HG02840 (cell line): Measurements from ENCODE around the gene DNAH8.

Source experiments
- ATAC-seq: cut with Tn5 transposase; IDR thresholded peaks from one replicate; pipeline ENCODE4 v1.9.1; 2021; ENCODE audit warnings: mild to moderate bottlenecking, moderate library complexity, moderate number of reproducible peaks; ENCODE audit not compliant: unreplicated experiment, low FRiP score

DNAH8 gene

GRCh38 chr6:39061182-39061581 lies 346.1 kb downstream of the DNAH8 start:
- no peak for ATAC-seq

GRCh38 chr6:39061588-39061987 lies 346.5 kb downstream of the DNAH8 start:
- no peak for ATAC-seq

GRCh38 chr6:39062014-39062740 lies 347.1 kb downstream of the DNAH8 start:
- ATAC-seq: no peak

- ATAC-seq: no peak
Observed at GRCh38 chr6:39063526-39063925, 348.4 kb downstream of the DNAH8 start.

GRCh38 chr6:39065561-39065960 lies 350.4 kb downstream of the DNAH8 start:
- no peak for ATAC-seq

- ATAC-seq: no peak
Observed at GRCh38 chr6:39068391-39068790, 353.3 kb downstream of the DNAH8 start.

GRCh38 chr6:39072830-39073229 lies 357.7 kb downstream of the DNAH8 start:
- ATAC-seq: no peak

- ATAC-seq: no peak
Observed at GRCh38 chr6:39073471-39074355, 358.6 kb downstream of the DNAH8 start.

- no peak for ATAC-seq
Observed at GRCh38 chr6:39074486-39074885, 359.4 kb downstream of the DNAH8 start.

- no peak for ATAC-seq
Observed at GRCh38 chr6:39075010-39075686, 360.0 kb downstream of the DNAH8 start.

- ATAC-seq: no peak
Observed at GRCh38 chr6:39075807-39076622, 360.9 kb downstream of the DNAH8 start.

GRCh38 chr6:39076623-39077535 lies 361.8 kb downstream of the DNAH8 start:
- ATAC-seq: no peak

- no peak for ATAC-seq
Observed at GRCh38 chr6:39077882-39078594, 362.9 kb downstream of the DNAH8 start.

GRCh38 chr6:39078695-39079094 lies 363.6 kb downstream of the DNAH8 start:
- no peak for ATAC-seq

GRCh38 chr6:39079197-39080125 lies 364.4 kb downstream of the DNAH8 start:
- no peak for ATAC-seq
